ENCODE data around the gene FER1L5.

The FER1L5 gene

GRCh38 chr2:96604104-96604503, 38.5 kb upstream of the FER1L5 start:
- no peaks in the 10 kb centered on the region for H3K27me3 ChIP-seq (ENCODE audit: insufficient read depth, poor library complexity, severe bottlenecking)
- TF ChIP-seq CTCF (IDR thresholded peaks at IDR 0.05; ENCODE audit: insufficient read depth, low read length) (no peak), REST (IDR thresholded peaks at IDR 0.05; ENCODE audit: insufficient replicate concordance, low read depth) (no peak), SPI1 (IDR thresholded peaks at IDR 0.05; ENCODE audit: borderline replicate concordance, low read depth) (no peak), POLR2AphosphoS5 (IDR thresholded peaks at IDR 0.05; ENCODE audit: low read depth) (no peak), GABPA (IDR thresholded peaks at IDR 0.05; ENCODE audit: low read depth) (no peak)
- no peak overlapping the region for H3K27ac ChIP-seq (replicated peaks)
- H3K4me3 ChIP-seq (replicated peaks; ENCODE audit: insufficient read depth, low read length): no peak overlapping the region
- DNase-seq (ENCODE audit: low read depth in 1 of 2, low spot score in 1 of 2): no peak

- TF ChIP-seq SPI1 (IDR thresholded peaks at IDR 0.05; ENCODE audit: borderline replicate concordance, low read depth) (no peak), CTCF (IDR thresholded peaks at IDR 0.05; ENCODE audit: insufficient read depth, low read length) (no peak), REST (IDR thresholded peaks at IDR 0.05; ENCODE audit: insufficient replicate concordance, low read depth) (no peak), POLR2AphosphoS5 (IDR thresholded peaks at IDR 0.05; ENCODE audit: low read depth) (no peak), GABPA (IDR thresholded peaks at IDR 0.05; ENCODE audit: low read depth) (no peak)
Observed at GRCh38 chr2:96608469-96609455, 33.8 kb upstream of the FER1L5 start.

GRCh38 chr2:96616128-96616527, 26.4 kb upstream of the FER1L5 start:
- H3K27me3 ChIP-seq (ENCODE audit: insufficient read depth, poor library complexity, severe bottlenecking): no peaks in the 10 kb centered on the region
- no peak overlapping the region for H3K27ac ChIP-seq (replicated peaks)
- no peak for DNase-seq (ENCODE audit: low read depth in 1 of 2, low spot score in 1 of 2)
- TF ChIP-seq CTCF (IDR thresholded peaks at IDR 0.05; ENCODE audit: insufficient read depth, low read length) (no peak), SPI1 (IDR thresholded peaks at IDR 0.05; ENCODE audit: borderline replicate concordance, low read depth) (no peak), POLR2AphosphoS5 (IDR thresholded peaks at IDR 0.05; ENCODE audit: low read depth) (no peak), REST (IDR thresholded peaks at IDR 0.05; ENCODE audit: insufficient replicate concordance, low read depth) (no peak), GABPA (IDR thresholded peaks at IDR 0.05; ENCODE audit: low read depth) (no peak)
- no peak overlapping the region for H3K4me3 ChIP-seq (replicated peaks; ENCODE audit: insufficient read depth, low read length)

More at GRCh38 chr2:96608469-96609455, 33.8 kb upstream of the FER1L5 start:
- no peak for DNase-seq (ENCODE audit: low read depth in 1 of 2, low spot score in 1 of 2)
- no peaks in the 10 kb centered on the region for H3K27me3 ChIP-seq (ENCODE audit: insufficient read depth, poor library complexity, severe bottlenecking)
- H3K4me3 ChIP-seq (replicated peaks; ENCODE audit: insufficient read depth, low read length): no peak overlapping the region
- H3K27ac ChIP-seq (replicated peaks): no peak overlapping the region

Measured in HL-60 (cell line).